Ovary (tissue), 9 donors: ENCODE data around the gene DPY19L3. TPM values are rescaled to one million over a fixed set of nuclear protein-coding genes. Genes with fewer than 3 reads are reported as not detected.
"Not testable (repeated sequence)": the region's sequence is repeated elsewhere in the genome, so short reads cannot be mapped to it uniquely, and the experiment has no call there.

ENCODE experiments used
- DNase-seq, 5 donors: peaks; one replicate each; pipeline ENCODE4 v3.0.0-alpha.2; 2019 to 2020
- H3K27ac ChIP-seq, 2 donors: fragments of 200-600 bp; one replicate each; pipeline versions ENCODE4 v1.5.1 to v1.8.0; 2019 to 2022
- H3K27me3 ChIP-seq: fragments of 200-600 bp; one replicate; pipeline ENCODE4 v1.8.0; 2022
- H3K36me3 ChIP-seq: fragments of 200-600 bp; sonication (generic); one replicate; pipeline ENCODE4 v1.5.1; 2019
- H3K4me1 ChIP-seq: one replicate; pipeline ENCODE4 v1.8.1; 2013; ENCODE audit warnings: mild to moderate bottlenecking, moderate library complexity; ENCODE audit not compliant: insufficient read depth
- H3K4me3 ChIP-seq: fragments of 200-600 bp; sonication (generic); one replicate; pipeline ENCODE4 v1.5.1; 2017
- H3K9me3 ChIP-seq, 2 donors: fragments of 200-600 bp in 1 of 2; sonication (generic) in 1 of 2; one replicate each; pipeline versions ENCODE4 v1.5.1 to v1.8.1; 2013 to 2019; ENCODE audit warnings: mild to moderate bottlenecking in 1 of 2, moderate library complexity in 1 of 2
- EP300 ChIP-seq: sonication (generic); formaldehyde crosslinking; IDR thresholded peaks from one replicate; pipeline ENCODE4 v1.6.1; 2017; ENCODE audit warnings: antibody characterized with exemption
- POLR2A ChIP-seq: fragments of 450-650 bp; IDR thresholded peaks from one replicate; pipeline ENCODE4 v1.6.1; 2017; ENCODE audit warnings: antibody characterized with exemption, mild to moderate bottlenecking, moderate library complexity
- WGBS, 3 donors: extraction: QIAGEN DNeasy Blood & Tissue Kit in 1 of 3; methylation state at CpG; one replicate each; pipeline versions ENCODE4 v1.1.5 to v1.1.7; 2013 to 2017; 5-methylcytosine and 5-hydroxymethylcytosine counted together
- intact Hi-C, 4 donors: fragments of 100-400 bp; cut with DNase I; formaldehyde crosslinking; loops; one replicate each; pipeline versions ENCODE4 v1.11.0 to v1.15.1; 2022 to 2023
- polyA plus RNA-seq, 2 donors: library from polyadenylated mRNA; stranded (reverse); fragments of 200-250 nt in 1 of 2; fragments of 350-450 nt in 1 of 2; fragmentation: Illumina TruSeq in 1 of 2; extraction: RNeasy Lipid Tissue Mini Kit (QIAGEN cat#74804) in 1 of 2; gene quantifications; one replicate each; pipeline ENCODE4 v1.2.3, GENCODE V29; 2013 to 2014
- total RNA-seq, 7 donors: library from RNA; depleted of rRNA in 2 of 7; stranded (reverse); fragments of >200 nt in 2 of 7; fragmentation: NEBNext Ultra II Directional in 3 of 7; extraction: Animal tissue kit (Norgen Biotek cat#: 25700) in 3 of 7; gene quantifications; one replicate each; pipeline versions ENCODE4 v1.1.0 to v1.2.4, GENCODE V29; 2016 to 2023
- TF ChIP-seq, protein P1 (sequence below), 3 donors: fragments of 450-650 bp in 2 of 3; fragments of 200-600 bp in 1 of 3; IDR thresholded peaks; one replicate each; pipeline versions ENCODE4 v1.5.1 to v1.8.0; 2016 to 2022; ENCODE audit warnings: antibody characterized with exemption in 3 of 3, mild to moderate bottlenecking in 1 of 3
- donor health status: DM: no; HTN: no; CAD: no; lungs with moderate emphysema.
- donor health status: DM: no; HTN: no; CAD: no.
- donor health status: Bipolar disorder and iron deficiency.
- donor health status: DM: yes; HTN: yes; CAD: no.
- donor health status: DM: no; HTN: no; CAD: no.
- donor health status: DM: yes; HTN: yes; CAD: no.

Gene DPY19L3
- total and polyA plus RNA-seq, 9 donors, result 9.6 to 49.8 (median 43.9) TPM

DNA sequence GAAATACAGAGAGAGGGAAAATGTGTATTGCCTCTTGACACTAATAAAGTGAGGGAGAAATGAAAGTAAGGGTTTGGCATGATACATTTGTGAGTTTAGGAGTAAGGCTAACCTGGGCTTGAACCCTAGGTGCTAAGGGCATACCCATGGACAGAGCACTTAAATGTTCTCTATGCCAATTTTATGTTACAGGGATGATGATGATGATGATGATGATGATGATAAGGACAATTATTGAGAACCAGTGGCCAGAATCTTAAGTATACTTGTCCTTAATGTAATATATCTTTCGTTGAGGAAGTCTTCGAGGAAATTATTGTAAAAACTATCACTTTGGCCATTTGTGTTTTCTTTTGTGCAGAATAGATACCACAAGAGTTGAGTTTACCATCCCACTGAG is 33.2 kb downstream of the DPY19L3 start:
- no peak for TF ChIP-seq EP300
- TF ChIP-seq POLR2A, result no peak
- TF ChIP-seq, protein P1, sequence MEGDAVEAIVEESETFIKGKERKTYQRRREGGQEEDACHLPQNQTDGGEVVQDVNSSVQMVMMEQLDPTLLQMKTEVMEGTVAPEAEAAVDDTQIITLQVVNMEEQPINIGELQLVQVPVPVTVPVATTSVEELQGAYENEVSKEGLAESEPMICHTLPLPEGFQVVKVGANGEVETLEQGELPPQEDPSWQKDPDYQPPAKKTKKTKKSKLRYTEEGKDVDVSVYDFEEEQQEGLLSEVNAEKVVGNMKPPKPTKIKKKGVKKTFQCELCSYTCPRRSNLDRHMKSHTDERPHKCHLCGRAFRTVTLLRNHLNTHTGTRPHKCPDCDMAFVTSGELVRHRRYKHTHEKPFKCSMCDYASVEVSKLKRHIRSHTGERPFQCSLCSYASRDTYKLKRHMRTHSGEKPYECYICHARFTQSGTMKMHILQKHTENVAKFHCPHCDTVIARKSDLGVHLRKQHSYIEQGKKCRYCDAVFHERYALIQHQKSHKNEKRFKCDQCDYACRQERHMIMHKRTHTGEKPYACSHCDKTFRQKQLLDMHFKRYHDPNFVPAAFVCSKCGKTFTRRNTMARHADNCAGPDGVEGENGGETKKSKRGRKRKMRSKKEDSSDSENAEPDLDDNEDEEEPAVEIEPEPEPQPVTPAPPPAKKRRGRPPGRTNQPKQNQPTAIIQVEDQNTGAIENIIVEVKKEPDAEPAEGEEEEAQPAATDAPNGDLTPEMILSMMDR (IDR thresholded peaks at IDR 0.05), result no peak
- Histone ChIP-seq H3K36me3 (no peaks in the 10 kb centered on the region), H3K4me3 (no peak overlapping the region), H3K4me1 (no peaks in the 10 kb centered on the region), H3K27me3 (no peaks in the 10 kb centered on the region), H3K27ac (no peak overlapping the region), H3K9me3 (no peaks in the 10 kb centered on the region)
- DNase-seq, result no peak
- intact Hi-C loops, result no loop called here
- 87 to 93% (median 92%) methylated on average over 2 of the region's 2 CpGs for WGBS, 3 donors

DNA sequence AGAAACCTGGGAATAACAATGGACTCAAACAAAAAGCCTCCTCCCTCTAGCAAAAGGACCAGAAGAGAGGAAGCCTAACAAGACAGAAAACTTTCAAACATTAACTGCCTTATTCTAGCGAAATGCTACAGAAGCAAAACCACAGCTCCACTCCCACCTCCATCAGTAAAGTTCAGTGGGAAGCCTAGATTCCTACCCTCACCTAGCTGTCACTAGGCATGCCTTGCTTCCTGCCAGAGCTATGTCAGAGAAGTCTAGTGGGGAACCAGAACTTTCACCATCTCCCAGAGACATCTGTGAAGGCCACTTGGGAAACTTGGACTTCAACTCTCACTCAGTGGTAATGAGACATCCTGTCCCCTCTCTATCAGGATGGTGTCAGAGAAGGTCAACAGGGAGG is 37.1 kb downstream of the DPY19L3 start:
- Histone ChIP-seq H3K27ac (no peak overlapping the region), H3K36me3 (no peaks in the 10 kb centered on the region), H3K4me3 (no peak overlapping the region), H3K27me3 (no peaks in the 10 kb centered on the region), H3K4me1 (no peaks in the 10 kb centered on the region), H3K9me3 (no peaks in the 10 kb centered on the region)
- WGBS, 3 donors, result 94 to 95% (median 95%) methylated on average over 1 of the region's 1 CpG
- intact Hi-C loops, result no loop called here
- DNase-seq, result no peak
- no peak for TF ChIP-seq EP300
- no peak for TF ChIP-seq POLR2A
- TF ChIP-seq, protein P1 (IDR thresholded peaks at IDR 0.05), result no peak

DNA sequence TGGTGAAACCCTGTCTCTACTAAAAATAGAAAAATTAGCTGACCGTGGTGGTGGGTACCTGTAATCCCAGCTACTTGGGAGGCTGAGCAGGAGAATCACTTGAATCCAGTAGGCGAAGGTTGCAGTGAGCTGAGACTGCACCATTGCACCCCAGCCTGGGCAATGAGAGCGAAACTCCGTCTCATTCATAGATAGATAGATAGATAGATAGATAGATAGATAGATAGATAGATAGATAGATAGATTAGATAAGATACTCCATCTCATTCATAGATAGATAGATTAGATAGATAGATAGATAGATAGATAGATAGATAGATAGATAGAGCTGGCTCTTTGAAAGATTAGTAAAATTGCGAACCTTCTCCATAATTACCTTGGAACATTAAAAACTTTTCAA is 42.0 kb downstream of the DPY19L3 start:
- not testable (repeated sequence) for H3K36me3 ChIP-seq, H3K4me3 ChIP-seq
- 95 to 98% (median 97%) methylated on average over 5 of the region's 5 CpGs for WGBS, 3 donors

DNA sequence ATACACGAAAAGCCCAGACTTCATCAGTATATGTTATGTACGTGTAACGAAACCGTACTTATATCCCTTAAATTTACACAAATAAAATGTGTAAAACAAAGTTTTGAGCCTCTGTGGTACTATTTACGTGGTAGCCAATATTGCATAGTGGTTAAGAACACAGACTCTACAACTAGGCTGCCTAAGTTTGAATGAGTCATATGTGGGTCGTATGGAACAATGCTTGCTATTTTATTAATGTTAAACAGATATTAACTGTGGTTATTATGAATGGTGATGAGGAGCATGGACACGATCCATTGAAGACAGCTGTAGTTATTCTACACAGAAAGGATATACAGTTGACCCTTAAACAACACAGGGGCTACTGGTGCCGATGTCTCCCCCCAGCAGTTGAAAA is 42.5 kb downstream of the DPY19L3 start:
- WGBS, 3 donors, result 93 to 95% (median 94%) methylated on average over 8 of the region's 8 CpGs
- no peak for TF ChIP-seq EP300
- TF ChIP-seq, protein P1 (IDR thresholded peaks at IDR 0.05), result no peak
- TF ChIP-seq POLR2A, result no peak
- no peak for DNase-seq
- Histone ChIP-seq H3K27me3 (no peaks in the 10 kb centered on the region), H3K4me3 (no peak overlapping the region), H3K36me3 (no peaks in the 10 kb centered on the region), H3K9me3 (no peaks in the 10 kb centered on the region), H3K4me1 (no peaks in the 10 kb centered on the region), H3K27ac (no peak overlapping the region)
- intact Hi-C loops, result no loop called here

More for the DNA sequence above, 42.0 kb downstream of the DPY19L3 start:
- H3K9me3 ChIP-seq, H3K27me3 ChIP-seq, DNase-seq, H3K4me1 ChIP-seq, intact Hi-C loops, H3K27ac ChIP-seq: not testable (repeated sequence)

DNA sequence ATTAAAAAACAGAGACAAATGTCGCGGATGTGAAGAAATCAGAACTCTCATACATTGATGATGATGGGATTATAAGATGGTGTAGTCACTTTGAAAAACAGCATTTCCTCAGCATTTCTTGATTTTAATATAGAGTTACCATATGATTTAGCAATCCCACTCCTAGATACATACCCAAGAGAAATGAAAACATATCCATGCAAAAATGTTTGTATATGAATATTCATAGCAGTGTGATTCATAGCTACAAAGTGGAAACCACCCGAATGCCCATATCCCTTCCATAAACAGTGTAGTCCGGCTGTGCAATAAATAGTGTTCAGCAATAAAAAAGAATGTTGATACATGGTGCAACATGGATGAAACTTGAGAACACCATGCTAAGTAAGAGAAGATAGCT is 44.6 kb downstream of the DPY19L3 start:
- H3K9me3 ChIP-seq, result no peaks in the 10 kb centered on the region
- no peaks in the 10 kb centered on the region for H3K4me1 ChIP-seq
- no peak for DNase-seq
- intact Hi-C loops, result no loop called here
- no peak for TF ChIP-seq POLR2A
- no peak for TF ChIP-seq EP300
- TF ChIP-seq, protein P1 (IDR thresholded peaks at IDR 0.05), result no peak
- no peak overlapping the region for H3K27ac ChIP-seq
- H3K36me3 ChIP-seq, result no peaks in the 10 kb centered on the region
- WGBS, 3 donors, result 91 to 98% (median 95%) methylated on average over 4 of the region's 4 CpGs
- no peaks in the 10 kb centered on the region for H3K27me3 ChIP-seq
- H3K4me3 ChIP-seq, result no peak overlapping the region
